ENCODE measurements around the gene TSTD2. TPM values are rescaled to one million over a fixed set of nuclear protein-coding genes. Genes with fewer than 3 reads are reported as not detected.

The TSTD2 gene
- total and polyA plus RNA-seq, 8 donors: 7.8 to 16.8 (median 10.0) TPM

- H3K4me3 ChIP-seq: no peak overlapping the region
- ATAC-seq: no peak
- DNase-seq: peak in 2 of 6 donors; percentile 1 to 3
- intact Hi-C loops (cut with DNase I): no loop called here
- H3K27me3 ChIP-seq: no peaks in the 10 kb centered on the region
- no peaks in the 10 kb centered on the region for H3K9me3 ChIP-seq
- H3K4me1 ChIP-seq: no peaks in the 10 kb centered on the region
- no peak overlapping the region for H3K27ac ChIP-seq
- FAIRE-seq: no peak
- TF ChIP-seq CTCF (IDR thresholded peaks at IDR 0.05): no peak
- WGBS, 2 donors: 92 to 97% methylated on average over 11 of the region's 11 CpGs
- no peaks in the 10 kb centered on the region for H3K36me3 ChIP-seq
Observed at GRCh38 chr9:97568461-97569275, 64.5 kb downstream of the TSTD2 start.

- Histone ChIP-seq H3K27me3 (no peaks in the 10 kb centered on the region), H3K4me1 (no peaks in the 10 kb centered on the region), H3K9me3 (no peaks in the 10 kb centered on the region), H3K27ac (no peak overlapping the region), H3K4me3 (no peak overlapping the region), H3K36me3 (no peaks in the 10 kb centered on the region)
- WGBS, 2 donors: 78 to 79% methylated on average over 4 of the region's 4 CpGs
- no peak for TF ChIP-seq CTCF (IDR thresholded peaks at IDR 0.05)
- DNase-seq (no peak), ATAC-seq (no peak), FAIRE-seq (no peak)
- intact Hi-C loops (cut with DNase I): no loop called here
Observed at GRCh38 chr9:97567894-97568202, 65.3 kb downstream of the TSTD2 start.

GRCh38 chr9:97567182-97567893, 65.8 kb downstream of the TSTD2 start:
- DNase-seq (peak in 2 of 6 donors; percentile 4 to 33), ATAC-seq (no peak), FAIRE-seq (no peak)
- Histone ChIP-seq H3K27ac (no peak overlapping the region), H3K9me3 (no peaks in the 10 kb centered on the region), H3K36me3 (no peaks in the 10 kb centered on the region), H3K4me1 (no peaks in the 10 kb centered on the region), H3K27me3 (no peaks in the 10 kb centered on the region), H3K4me3 (no peak overlapping the region)
- 77 to 79% methylated on average over 9 of the region's 9 CpGs for WGBS, 2 donors
- no peak for TF ChIP-seq CTCF (IDR thresholded peaks at IDR 0.05)
- intact Hi-C loops (cut with DNase I): no loop called here

- no peak for TF ChIP-seq CTCF (IDR thresholded peaks at IDR 0.05)
Observed at GRCh38 chr9:97565262-97565661, 67.9 kb downstream of the TSTD2 start.

More at GRCh38 chr9:97565262-97565661, 67.9 kb downstream of the TSTD2 start:
- Histone ChIP-seq H3K4me3 (no peak overlapping the region), H3K27me3 (no peaks in the 10 kb centered on the region), H3K4me1 (no peaks in the 10 kb centered on the region), H3K9me3 (no peaks in the 10 kb centered on the region), H3K27ac (no peak overlapping the region), H3K36me3 (no peaks in the 10 kb centered on the region)
- DNase-seq (peak in 1 of 6 donors; percentile 4), ATAC-seq (no peak), FAIRE-seq (no peak)
- 77 to 90% methylated on average over 5 of the region's 5 CpGs for WGBS, 2 donors
- intact Hi-C loops (cut with DNase I): no loop called here
